HTERT RPE-1 (cell line): ENCODE data around the gene GRM8.

Source experiments
- in situ Hi-C: fragments of 300-500 bp; cut with MboI; formaldehyde crosslinking; loops from 4 replicates; pipeline ENCODE4 v1.14.3; 2020; ENCODE audit warnings: low sequenced_read_pairs

Gene GRM8

DNA sequence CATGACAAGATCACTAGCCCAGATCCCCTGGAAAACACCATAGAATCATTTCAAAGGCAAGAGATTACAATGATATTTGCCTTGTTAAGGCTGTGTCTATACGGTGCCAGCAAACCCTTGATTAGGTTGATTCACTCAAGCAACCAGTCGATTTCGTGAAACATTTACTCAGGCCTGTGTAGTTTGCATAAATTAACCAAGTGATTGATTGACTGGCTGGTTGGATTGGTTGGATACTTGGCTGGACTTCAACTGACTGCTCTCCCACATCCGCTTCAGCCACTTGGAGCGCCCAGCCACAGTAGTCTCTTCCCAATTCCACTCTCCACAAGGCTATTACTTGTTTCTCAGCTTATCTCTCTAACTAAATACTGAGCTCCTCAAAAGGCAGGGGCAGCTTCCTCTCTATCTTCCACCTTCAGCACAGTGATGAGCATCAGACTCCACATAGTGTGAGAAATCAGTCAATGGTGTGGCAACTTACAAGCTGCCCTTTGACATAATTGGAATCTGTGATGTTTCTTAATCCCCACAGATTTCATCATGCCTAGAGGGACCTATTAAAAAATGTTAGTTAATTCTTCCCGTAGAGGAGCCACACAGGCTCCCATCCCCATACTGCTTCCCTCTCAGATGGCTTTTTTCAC lies 217.4 kb downstream of the GRM8 start:
- in situ Hi-C loops: no loop called here

DNA sequence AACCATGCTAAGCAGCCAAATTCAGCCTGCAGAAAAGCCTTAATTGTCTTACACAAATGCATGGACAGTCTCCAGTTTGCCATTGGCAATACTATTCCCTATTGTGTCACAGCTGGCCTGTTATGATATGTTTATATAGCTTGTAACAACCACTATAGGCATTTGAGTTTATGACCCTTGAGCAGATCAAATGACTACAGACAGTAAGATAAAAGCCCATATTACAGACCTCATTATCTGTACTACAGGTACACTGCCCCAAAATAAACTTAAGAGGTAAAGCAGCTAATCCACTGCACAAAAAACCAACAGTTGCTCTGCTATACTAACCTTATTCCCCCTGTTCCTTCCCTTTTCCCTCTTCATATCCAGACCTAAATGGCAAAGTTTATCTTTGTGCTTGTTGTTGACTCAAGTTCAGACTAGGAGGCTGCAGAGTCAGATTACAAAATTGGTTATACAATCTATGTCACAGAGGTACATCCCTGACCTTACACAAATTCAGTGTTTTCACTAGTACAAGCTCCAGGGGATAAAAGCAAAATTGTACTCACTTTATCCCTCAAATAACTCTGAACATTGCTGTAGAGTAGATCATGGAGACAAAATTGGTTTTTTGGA lies 218.4 kb downstream of the GRM8 start:
- in situ Hi-C loops: no loop called here

DNA sequence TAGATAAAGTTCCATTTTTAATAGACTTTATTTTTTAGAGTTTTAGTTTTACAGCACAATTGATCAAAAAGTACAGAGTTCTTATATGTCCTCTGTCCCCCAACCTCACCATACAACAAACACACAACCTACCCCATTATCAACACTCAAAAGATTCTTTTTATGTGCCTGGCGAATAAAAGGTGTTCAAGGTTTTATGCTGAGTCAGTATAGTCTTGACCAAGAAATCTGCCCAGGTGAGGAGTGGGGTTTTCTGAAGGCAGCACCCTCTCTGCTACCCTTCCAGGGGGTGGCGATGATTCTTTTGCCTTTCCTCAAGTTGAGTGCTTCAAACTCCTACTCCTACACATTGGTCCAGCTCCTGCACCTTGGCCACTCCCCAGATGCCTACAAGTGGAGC lies 222.9 kb downstream of the GRM8 start:
- in situ Hi-C loops: no loop called here

GRCh38 chr7:127021857-127022256 lies 230.9 kb downstream of the GRM8 start:
- in situ Hi-C loops: no loop called here

- in situ Hi-C loops: no loop called here
Measured at GRCh38 chr7:127021019-127021738, 231.6 kb downstream of the GRM8 start.

- in situ Hi-C loops: no loop called here
Measured at GRCh38 chr7:127018889-127019288, 233.9 kb downstream of the GRM8 start.

DNA sequence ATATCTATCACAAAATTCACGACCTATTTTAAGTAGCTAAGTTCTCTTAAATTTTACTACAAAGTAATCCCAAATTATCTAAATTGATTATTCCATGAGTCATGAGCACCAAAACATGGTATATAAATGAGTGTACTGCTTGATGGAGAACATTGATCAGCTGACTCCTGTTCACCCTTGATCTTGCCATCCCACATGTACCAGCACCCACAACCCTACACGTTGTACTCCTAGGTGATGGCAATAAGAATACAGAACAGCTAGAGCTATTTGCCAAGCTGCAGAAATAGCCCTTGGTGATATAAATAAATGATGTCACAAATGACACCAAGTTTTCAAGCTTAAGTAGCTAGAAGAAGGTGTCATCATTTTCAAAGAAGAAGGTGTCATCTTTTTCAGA lies 235.5 kb downstream of the GRM8 start:
- in situ Hi-C loops: no loop called here

DNA sequence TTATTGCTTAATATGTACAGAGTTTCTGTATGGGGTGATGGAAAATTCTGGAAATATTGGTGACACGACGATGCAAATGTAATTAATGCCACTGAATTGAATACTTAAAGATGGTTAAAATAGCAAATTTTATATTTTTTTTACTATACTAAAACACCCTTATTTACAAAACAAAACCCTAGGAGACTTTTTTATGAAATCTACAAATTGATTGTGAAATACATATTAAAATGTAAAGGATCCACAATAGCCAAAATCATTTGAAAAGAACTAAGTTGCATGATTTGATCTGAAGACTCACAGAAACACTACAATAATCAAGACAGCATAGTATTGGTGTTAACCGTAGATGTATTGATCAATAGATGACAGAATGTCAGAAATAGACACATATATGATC lies 252.0 kb downstream of the GRM8 start:
- in situ Hi-C loops: no loop called here

DNA sequence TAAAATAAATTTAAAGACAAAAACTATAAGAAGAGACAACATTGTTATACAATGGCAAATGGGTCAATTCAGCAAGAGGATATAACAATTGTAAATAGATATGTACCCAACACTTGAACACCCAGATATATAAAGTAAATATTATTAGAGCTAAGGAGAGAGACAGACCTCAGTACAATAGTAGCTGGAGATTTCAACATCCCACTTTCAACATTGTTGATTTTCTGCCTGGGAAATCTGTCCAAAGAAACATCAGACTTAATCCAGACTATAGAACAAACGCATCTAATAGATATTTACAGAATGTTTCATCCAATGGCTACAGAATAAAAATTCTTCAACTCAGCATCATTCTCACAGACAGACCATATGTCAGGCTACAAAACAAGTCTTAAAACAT lies 256.1 kb downstream of the GRM8 start:
- in situ Hi-C loops: no loop called here

- in situ Hi-C loops: no loop called here
Measured at GRCh38 chr7:126993626-126994213, 259.0 kb downstream of the GRM8 start.

DNA sequence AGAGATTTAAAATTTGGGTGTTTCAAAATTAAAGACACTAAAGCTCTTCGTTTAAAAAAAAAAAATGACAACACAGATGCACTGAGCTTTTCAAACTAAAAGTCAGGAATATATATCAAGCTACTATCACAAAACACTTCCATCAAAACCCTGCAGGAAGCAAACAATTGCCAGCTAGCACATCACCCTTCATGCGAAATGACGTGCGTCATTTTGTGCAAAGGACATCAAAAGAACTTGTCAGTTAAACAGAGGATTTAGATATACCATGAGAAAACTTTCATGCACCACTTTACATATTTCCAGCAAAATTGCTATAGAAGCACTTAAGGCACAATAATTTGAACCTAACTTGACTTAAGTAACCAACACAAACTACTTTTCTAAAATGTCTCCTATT lies 264.7 kb downstream of the GRM8 start:
- in situ Hi-C loops: no loop called here

- in situ Hi-C loops: no loop called here
Measured at GRCh38 chr7:126979722-126980121, 273.0 kb downstream of the GRM8 start.

- in situ Hi-C loops: no loop called here
Measured at GRCh38 chr7:126978865-126979264, 273.9 kb downstream of the GRM8 start.

GRCh38 chr7:126973066-126973465 lies 279.7 kb downstream of the GRM8 start:
- in situ Hi-C loops: no loop called here

GRCh38 chr7:126972571-126972970 lies 280.2 kb downstream of the GRM8 start:
- in situ Hi-C loops: no loop called here

DNA sequence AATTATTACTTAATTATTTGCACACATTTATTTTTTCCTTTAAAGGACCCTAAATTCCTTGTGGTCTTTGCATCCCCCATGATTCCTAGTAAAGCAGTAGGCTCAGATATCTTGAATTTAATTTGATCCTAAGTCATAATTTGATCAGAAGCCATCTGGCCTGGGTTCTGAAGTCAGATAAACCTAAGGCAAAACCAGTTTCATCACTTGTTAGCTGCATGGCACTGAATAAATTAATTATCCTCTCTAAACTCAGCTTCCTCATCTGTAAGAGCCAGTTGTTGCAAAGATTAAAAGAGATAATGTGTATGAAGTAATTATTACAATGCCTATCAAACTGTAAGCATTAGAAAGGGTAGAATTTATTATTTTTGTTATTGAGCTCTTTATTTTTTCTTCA lies 293.1 kb downstream of the GRM8 start:
- in situ Hi-C loops: no loop called here

DNA sequence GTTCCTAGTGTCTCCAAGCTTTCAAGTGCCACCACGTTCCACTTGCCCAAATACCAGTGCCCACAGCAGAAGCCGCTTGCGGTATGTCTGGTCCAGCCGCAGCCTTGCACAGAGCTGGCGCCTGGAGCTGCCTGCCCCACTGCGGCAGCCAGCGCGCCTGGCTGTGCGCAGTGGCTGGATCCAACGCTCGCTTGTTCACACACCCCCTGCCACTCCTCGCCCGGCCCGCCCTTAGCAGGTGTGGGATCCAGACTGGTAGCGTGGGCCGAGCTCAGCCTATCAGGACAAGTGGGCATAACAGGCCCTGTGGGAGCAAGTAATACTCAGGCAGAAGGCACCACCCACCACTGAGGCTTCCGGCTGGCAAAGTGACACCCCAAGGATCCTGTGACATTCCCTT lies 294.4 kb downstream of the GRM8 start:
- in situ Hi-C loops: no loop called here

DNA sequence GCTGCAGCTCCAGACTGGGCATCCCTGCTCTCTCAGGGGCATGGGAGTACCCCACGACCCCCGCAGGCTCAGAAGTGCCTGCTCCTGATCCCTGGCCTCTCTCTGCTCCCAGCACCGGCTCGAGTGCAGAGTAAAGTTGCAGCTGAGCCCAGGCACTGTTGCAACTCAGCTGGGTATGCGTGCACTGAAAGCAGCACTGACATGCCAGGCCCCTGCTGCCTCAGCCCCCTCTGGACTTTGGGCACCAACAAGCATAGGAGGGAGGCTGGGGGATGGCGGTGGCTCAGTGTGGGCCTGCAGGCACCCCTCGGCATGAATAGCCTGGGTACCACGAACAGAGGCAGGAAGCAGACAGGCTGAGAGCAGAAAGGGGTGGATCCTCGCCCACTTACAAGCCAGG lies 295.3 kb downstream of the GRM8 start:
- in situ Hi-C loops: no loop called here

GRCh38 chr7:126953461-126953860 lies 299.3 kb downstream of the GRM8 start:
- in situ Hi-C loops: no loop called here

DNA sequence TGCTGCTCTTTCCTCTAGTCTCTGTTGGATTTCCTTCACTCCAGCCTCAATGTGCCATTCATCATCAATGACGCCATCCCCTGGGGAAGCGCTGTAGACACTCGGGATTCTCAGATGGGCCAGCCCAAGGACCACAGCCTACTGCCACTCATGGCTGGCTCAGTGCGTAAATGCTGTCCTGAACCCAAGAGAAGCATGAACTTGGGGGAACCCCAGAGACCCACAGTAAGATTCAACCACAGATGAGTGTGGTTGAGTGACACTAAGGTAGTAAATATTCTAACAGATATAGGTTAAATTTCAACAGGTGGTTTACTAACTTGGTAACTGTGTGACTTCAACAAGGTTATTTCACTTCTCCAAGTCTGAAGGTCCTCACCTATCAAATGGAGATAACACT lies 304.1 kb downstream of the GRM8 start:
- in situ Hi-C loops: no loop called here

- in situ Hi-C loops: no loop called here
Measured at GRCh38 chr7:126940723-126941307, 311.9 kb downstream of the GRM8 start.

DNA sequence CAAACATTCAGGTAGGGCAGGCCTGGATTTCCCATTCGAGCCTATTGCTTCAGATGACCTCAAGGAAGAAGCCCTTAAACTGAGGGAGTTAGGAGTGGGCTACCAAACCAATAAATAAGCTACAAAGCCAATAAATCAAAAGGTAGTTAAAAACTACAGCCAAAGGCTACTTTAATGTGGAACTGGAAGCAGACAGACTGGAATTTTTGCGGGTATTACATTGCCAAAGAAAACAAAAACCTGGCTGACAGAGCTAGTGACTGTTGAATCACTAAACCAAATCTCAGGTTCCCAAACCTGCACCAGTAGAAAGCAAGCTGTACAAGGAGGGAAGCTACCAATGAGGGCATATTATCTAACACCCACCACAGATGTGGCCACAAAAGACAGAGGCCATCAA lies 315.6 kb downstream of the GRM8 start:
- in situ Hi-C loops: no loop called here
